Activated CD8-positive, alpha-beta memory T cell treated with anti-CD3 and anti-CD28 coated beads, Interleukin-2, amount 10 ng/mL, durations not matched to agents 7 days and 5 days (primary cell): ENCODE results near the gene ANKS6. TPM values are rescaled to one million over a fixed set of nuclear protein-coding genes. Genes with fewer than 3 reads are reported as not detected.
"Not testable (repeated sequence)": the region's sequence is repeated elsewhere in the genome, so short reads cannot be mapped to it uniquely, and the experiment has no call there.

ENCODE experiments used
- ATAC-seq: fragments of 150-1000 bp; cut with Tn5 transposase; one replicate; pipeline ENCODE4 v1.10.0; 2021; ENCODE audit warnings: moderate library complexity
- CTCF ChIA-PET: fragments of 350-600 bp; sonication (Branson Sonifier 250); formaldehyde crosslinking; loops from one replicate; lab custom pipeline; 2021; ENCODE audit warnings: antibody characterized with exemption; lab: Charles Lee
- DNase-seq: peaks from one replicate; pipeline ENCODE4 v3.0.0-alpha.2; 2020
- H3K27ac Mint-ChIP-seq: one replicate; pipeline ENCODE4 v1.8.0; 2021; ENCODE audit warnings: mild to moderate bottlenecking, mixed read lengths
- H3K27me3 Mint-ChIP-seq: one replicate; pipeline ENCODE4 v1.8.0; 2021; ENCODE audit warnings: mixed read lengths
- H3K36me3 Mint-ChIP-seq: one replicate; pipeline ENCODE4 v1.8.0; 2021; ENCODE audit warnings: mild to moderate bottlenecking, mixed read lengths
- H3K4me1 Mint-ChIP-seq: one replicate; pipeline ENCODE4 v1.8.0; 2021; ENCODE audit warnings: mixed read lengths
- H3K4me3 Mint-ChIP-seq: one replicate; pipeline ENCODE4 v1.8.0; 2021; ENCODE audit warnings: mild to moderate bottlenecking, moderate library complexity, mixed read lengths
- H3K9me3 Mint-ChIP-seq: one replicate; pipeline ENCODE4 v1.8.0; 2022; ENCODE audit warnings: low read depth, mixed read lengths
- total RNA-seq, 2 experiments: library from RNA; stranded (reverse); gene quantifications; one replicate each; pipeline ENCODE4 v1.2.3, GENCODE V29; 2021

Gene ANKS6
- total RNA-seq, 2 experiments from 2014 or later = 6.5 to 9.2 TPM

DNA sequence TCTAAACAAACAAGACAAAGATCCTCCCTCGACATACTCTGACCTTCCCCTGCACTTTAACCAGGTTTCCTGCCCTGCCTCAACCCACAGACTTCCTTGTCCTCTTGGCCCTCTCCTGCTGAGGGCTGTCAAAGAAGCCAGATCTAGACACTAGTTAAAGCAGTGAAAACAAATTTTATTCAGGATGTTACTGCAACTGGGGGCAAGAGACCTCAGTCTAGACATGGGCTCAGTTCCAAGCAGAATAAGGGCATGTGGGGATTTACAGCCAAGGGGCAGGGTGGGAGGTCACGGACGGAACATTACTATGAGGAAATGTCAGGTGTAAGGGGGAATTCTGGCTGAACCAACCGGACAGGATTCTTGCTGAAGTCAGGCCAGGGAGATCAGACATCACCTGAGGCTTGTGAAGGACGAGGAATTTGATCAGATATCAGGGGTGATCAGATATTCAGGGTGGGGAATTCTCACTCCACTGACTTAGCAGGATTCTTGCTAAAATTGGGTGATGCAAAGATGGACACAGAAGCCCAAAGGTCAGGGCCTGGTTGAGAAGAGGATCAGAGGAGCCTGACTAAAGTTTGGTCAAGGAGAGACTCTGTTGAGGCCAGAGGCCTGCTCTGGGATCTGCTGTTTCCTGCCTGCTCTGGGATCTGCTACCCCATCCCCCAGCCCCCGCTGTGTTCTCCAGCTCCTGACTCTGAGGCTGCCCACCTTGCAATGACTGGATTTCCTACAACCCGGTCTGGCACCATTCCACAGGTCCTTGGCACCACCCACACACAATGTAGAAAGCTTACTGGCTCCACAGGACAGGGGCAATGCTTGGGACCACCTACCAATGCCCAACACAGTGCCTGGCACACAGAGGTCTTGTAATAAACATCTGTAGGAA is 109.1 kb downstream of the ANKS6 start:
- no peaks in the 10 kb centered on the region for H3K9me3 Mint-ChIP-seq
- no peaks in the 10 kb centered on the region for H3K36me3 Mint-ChIP-seq
- no peak overlapping the region for H3K4me3 Mint-ChIP-seq
- DNase-seq (no peak), ATAC-seq (no peak)
- peaks cover 9% of the 10 kb centered on the region for H3K27me3 Mint-ChIP-seq
- no peak overlapping the region for H3K27ac Mint-ChIP-seq
- peaks cover 2% of the 10 kb centered on the region for H3K4me1 Mint-ChIP-seq
- CTCF ChIA-PET = no interaction called here

- not testable (repeated sequence) for H3K4me1 Mint-ChIP-seq, H3K27me3 Mint-ChIP-seq, H3K36me3 Mint-ChIP-seq, H3K9me3 Mint-ChIP-seq, H3K27ac Mint-ChIP-seq, ATAC-seq, H3K4me3 Mint-ChIP-seq, DNase-seq
- CTCF ChIA-PET = interaction anchor here (0.6 to 1.5 kb wide), 2 partner anchors 91 to 729 kb away, joined by 3 read pairs; no protein-coding TSS in a partner anchor
Observed at GRCh38 chr9:98684816-98685215, 111.5 kb downstream of the ANKS6 start.

Other genes with a start within 250 kb of the ANKS6 start
- gene GABBR2, start 87.6 kb downstream of the ANKS6 start, total RNA-seq = not detected
- 1 to 10 TPM; 3.5 to 9.9 TPM for gene GALNT12, start 11.1 kb upstream of the ANKS6 start, total RNA-seq
- gene COL15A1, start 147.4 kb upstream of the ANKS6 start, total RNA-seq = under 1 TPM; 0.45 to 0.53 TPM